ENCODE measurements around the gene MAFG. TPM values are rescaled to one million over a fixed set of nuclear protein-coding genes. Genes with fewer than 3 reads are reported as not detected.

Gene MAFG
- total and polyA plus RNA-seq, 9 of the 15 experiments (the other 6 are each of a cell fraction or from before 2014, with no cell fraction given): 1.1 to 58.1 (median 24.9) TPM

DNA sequence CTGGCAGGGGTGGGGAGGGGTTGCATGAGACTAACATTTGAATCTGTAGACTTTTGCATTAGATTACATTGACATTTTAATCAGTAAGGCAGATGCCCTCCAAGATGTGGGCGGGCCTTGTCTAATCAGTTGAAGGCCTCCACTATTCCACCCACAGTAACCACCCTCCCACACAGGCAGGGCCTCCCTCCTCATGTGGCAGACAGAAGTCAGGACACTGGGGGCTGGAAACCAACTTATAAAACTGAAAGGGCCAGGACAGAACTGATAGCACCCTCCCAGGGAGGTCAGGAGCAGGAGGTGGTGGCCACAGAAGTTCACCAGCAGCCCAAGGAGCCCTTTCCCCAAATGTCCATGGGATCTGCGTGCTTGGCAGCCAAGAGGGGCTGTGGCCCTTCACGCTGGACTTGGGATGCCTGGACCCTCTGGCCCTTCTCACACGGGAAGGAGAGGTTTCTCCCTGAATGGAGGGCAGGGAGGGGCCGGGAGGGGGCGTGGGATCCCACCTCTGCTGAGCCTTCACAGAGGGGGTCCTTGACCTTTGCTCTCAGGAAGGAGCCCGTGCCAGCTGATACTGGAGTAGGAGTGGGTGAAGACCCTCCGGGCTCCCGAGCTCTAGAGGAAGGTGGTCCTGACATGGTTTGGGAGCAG lies 4.9 kb upstream of the MAFG start (continued):
- TF ChIP-seq ESRRA (IDR thresholded peaks at IDR 0.05; ENCODE audit: borderline replicate concordance, low read depth): 0 out of 2 replicates have a peak, but pooled peaks have one; percentile 34
- TF ChIP-seq, protein P1, sequence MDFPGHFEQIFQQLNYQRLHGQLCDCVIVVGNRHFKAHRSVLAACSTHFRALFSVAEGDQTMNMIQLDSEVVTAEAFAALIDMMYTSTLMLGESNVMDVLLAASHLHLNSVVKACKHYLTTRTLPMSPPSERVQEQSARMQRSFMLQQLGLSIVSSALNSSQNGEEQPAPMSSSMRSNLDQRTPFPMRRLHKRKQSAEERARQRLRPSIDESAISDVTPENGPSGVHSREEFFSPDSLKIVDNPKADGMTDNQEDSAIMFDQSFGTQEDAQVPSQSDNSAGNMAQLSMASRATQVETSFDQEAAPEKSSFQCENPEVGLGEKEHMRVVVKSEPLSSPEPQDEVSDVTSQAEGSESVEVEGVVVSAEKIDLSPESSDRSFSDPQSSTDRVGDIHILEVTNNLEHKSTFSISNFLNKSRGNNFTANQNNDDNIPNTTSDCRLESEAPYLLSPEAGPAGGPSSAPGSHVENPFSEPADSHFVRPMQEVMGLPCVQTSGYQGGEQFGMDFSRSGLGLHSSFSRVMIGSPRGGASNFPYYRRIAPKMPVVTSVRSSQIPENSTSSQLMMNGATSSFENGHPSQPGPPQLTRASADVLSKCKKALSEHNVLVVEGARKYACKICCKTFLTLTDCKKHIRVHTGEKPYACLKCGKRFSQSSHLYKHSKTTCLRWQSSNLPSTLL (IDR thresholded peaks at IDR 0.05): no peak
- TF ChIP-seq, protein P2, sequence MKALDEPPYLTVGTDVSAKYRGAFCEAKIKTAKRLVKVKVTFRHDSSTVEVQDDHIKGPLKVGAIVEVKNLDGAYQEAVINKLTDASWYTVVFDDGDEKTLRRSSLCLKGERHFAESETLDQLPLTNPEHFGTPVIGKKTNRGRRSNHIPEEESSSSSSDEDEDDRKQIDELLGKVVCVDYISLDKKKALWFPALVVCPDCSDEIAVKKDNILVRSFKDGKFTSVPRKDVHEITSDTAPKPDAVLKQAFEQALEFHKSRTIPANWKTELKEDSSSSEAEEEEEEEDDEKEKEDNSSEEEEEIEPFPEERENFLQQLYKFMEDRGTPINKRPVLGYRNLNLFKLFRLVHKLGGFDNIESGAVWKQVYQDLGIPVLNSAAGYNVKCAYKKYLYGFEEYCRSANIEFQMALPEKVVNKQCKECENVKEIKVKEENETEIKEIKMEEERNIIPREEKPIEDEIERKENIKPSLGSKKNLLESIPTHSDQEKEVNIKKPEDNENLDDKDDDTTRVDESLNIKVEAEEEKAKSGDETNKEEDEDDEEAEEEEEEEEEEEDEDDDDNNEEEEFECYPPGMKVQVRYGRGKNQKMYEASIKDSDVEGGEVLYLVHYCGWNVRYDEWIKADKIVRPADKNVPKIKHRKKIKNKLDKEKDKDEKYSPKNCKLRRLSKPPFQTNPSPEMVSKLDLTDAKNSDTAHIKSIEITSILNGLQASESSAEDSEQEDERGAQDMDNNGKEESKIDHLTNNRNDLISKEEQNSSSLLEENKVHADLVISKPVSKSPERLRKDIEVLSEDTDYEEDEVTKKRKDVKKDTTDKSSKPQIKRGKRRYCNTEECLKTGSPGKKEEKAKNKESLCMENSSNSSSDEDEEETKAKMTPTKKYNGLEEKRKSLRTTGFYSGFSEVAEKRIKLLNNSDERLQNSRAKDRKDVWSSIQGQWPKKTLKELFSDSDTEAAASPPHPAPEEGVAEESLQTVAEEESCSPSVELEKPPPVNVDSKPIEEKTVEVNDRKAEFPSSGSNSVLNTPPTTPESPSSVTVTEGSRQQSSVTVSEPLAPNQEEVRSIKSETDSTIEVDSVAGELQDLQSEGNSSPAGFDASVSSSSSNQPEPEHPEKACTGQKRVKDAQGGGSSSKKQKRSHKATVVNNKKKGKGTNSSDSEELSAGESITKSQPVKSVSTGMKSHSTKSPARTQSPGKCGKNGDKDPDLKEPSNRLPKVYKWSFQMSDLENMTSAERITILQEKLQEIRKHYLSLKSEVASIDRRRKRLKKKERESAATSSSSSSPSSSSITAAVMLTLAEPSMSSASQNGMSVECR (CRISPR knock-in tag; IDR thresholded peaks at IDR 0.05): peak; percentile 56; the same call in 1 of the 2 replicates
- no peak for TF ChIP-seq FOS (IDR thresholded peaks at IDR 0.05; ENCODE audit: extremely low read depth, insufficient read length)
